Tibial nerve (tissue), 3 donors: ENCODE results near the gene SERINC2.

Source experiments
- CTCF ChIP-seq, 5 experiments: fragments of 200-600 bp in 3 of 5; fragments of 450-650 bp in 2 of 5; sonication (generic) in 3 of 5; IDR thresholded peaks; one replicate each; pipeline ENCODE4 v1.5.1; 2016 to 2019; ENCODE audit warnings: antibody characterized with exemption in 5 of 5, mild to moderate bottlenecking in 3 of 5, moderate library complexity in 2 of 5
- POLR2A ChIP-seq, 2 donors: fragments of 450-650 bp; IDR thresholded peaks; one replicate each; pipeline ENCODE4 v1.6.1; 2017; ENCODE audit warnings: antibody characterized with exemption in 2 of 2, mild to moderate bottlenecking in 2 of 2, moderate library complexity in 2 of 2

DNA sequence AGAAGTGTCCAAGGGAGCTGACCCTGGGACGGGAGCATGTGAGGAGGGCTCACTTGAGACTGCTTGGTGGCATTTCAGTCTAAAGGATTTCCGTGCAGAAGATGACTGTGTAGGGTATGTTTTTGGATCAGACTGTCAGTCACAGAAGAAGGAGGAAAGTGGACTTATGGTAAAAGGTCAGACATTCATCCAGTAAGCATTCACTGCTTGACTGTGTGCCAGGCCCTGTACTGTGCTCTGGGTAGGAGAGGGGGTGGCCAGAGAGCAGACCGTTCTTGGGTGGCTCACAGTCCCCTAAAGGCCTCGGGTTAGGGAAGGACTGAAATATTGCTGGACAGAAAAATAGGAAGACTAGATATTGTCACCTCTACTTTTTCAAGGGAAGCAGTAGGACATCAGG is 2.1 kb upstream of the SERINC2 start:
- no peak for TF ChIP-seq CTCF (IDR thresholded peaks at IDR 0.05)
- TF ChIP-seq POLR2A (IDR thresholded peaks at IDR 0.05) = no peak
